Measurements from ENCODE around the gene ACSS3. TPM values are rescaled to one million over a fixed set of nuclear protein-coding genes. Genes with fewer than 3 reads are reported as not detected.

ACSS3 gene
- total RNA-seq, 3 donors from 2014 or later, result 32.6 to 147 (median 46.5) TPM

- Histone ChIP-seq H3K27me3 (no peaks in the 10 kb centered on the region), H3K9me3 (no peaks in the 10 kb centered on the region), H3K27ac (no peak overlapping the region), H3K36me3 (no peaks in the 10 kb centered on the region), H3K4me1 (no peaks in the 10 kb centered on the region), H3K4me3 (no peak overlapping the region)
- intact Hi-C loops (cut with DNase I; ENCODE audit: low total_unique reads), result no loop called here
- no peak for DNase-seq (ENCODE audit: low spot score in 2 of 2)
- TF ChIP-seq CTCF (IDR thresholded peaks at IDR 0.05), result no peak
- no peak for TF ChIP-seq POLR2AphosphoS5 (IDR thresholded peaks at IDR 0.05)
- no peak for TF ChIP-seq POLR2A (IDR thresholded peaks at IDR 0.05)
Measured at GRCh38 chr12:81297601-81298000, 219.7 kb downstream of the ACSS3 start.

- intact Hi-C loops (cut with DNase I; ENCODE audit: low total_unique reads), result no loop called here
Measured at GRCh38 chr12:81300454-81300853, 222.6 kb downstream of the ACSS3 start.

GRCh38 chr12:81303935-81304334 is 226.1 kb downstream of the ACSS3 start:
- no peak for TF ChIP-seq POLR2A (IDR thresholded peaks at IDR 0.05)
- no peak for TF ChIP-seq POLR2AphosphoS5 (IDR thresholded peaks at IDR 0.05)
- no peak for TF ChIP-seq CTCF (IDR thresholded peaks at IDR 0.05)
- H3K27ac ChIP-seq, result no peak overlapping the region
- DNase-seq (ENCODE audit: low spot score in 2 of 2), result no peak
- no peaks in the 10 kb centered on the region for H3K4me1 ChIP-seq
- intact Hi-C loops (cut with DNase I; ENCODE audit: low total_unique reads), result no loop called here
- no peaks in the 10 kb centered on the region for H3K36me3 ChIP-seq
- no peaks in the 10 kb centered on the region for H3K9me3 ChIP-seq
- H3K4me3 ChIP-seq, result no peak overlapping the region
- H3K27me3 ChIP-seq, result no peaks in the 10 kb centered on the region

More at GRCh38 chr12:81300454-81300853, 222.6 kb downstream of the ACSS3 start:
- no peaks in the 10 kb centered on the region for H3K36me3 ChIP-seq
- TF ChIP-seq CTCF (IDR thresholded peaks at IDR 0.05), result no peak
- TF ChIP-seq POLR2A (IDR thresholded peaks at IDR 0.05), result no peak
- TF ChIP-seq POLR2AphosphoS5 (IDR thresholded peaks at IDR 0.05), result no peak
- no peak overlapping the region for H3K4me3 ChIP-seq
- H3K27ac ChIP-seq, result no peak overlapping the region
- H3K4me1 ChIP-seq, result no peaks in the 10 kb centered on the region
- no peaks in the 10 kb centered on the region for H3K27me3 ChIP-seq
- no peak for DNase-seq (ENCODE audit: low spot score in 2 of 2)
- H3K9me3 ChIP-seq, result no peaks in the 10 kb centered on the region

Other genes with a start within 250 kb of the ACSS3 start
- gene LIN7A, start 140.1 kb upstream of the ACSS3 start, total RNA-seq, result 10 to 100 TPM; 12.8 to 25.6 (median 13.1) TPM

All from breast epithelium (tissue), 4 donors.